ENCODE results near the gene TIMM17A.
"Not testable (repeated sequence)": the region's sequence is repeated elsewhere in the genome, so short reads cannot be mapped to it uniquely, and the experiment has no call there.

The TIMM17A gene

GRCh38 chr1:202014915-202015661, 59.8 kb downstream of the TIMM17A start:
- no peak for TF ChIP-seq JUND (IDR thresholded peaks at IDR 0.05; ENCODE audit: low read depth)
- in situ Hi-C loops (cut with HindIII; ENCODE audit: low pct_unique_long_range_greater_than_20kb, low sequenced_read_pairs) = no loop called here
- no peak for DNase-seq (ENCODE audit: low read depth in 1 of 2, low spot score in 1 of 2)

GRCh38 chr1:202015662-202015937, 60.3 kb downstream of the TIMM17A start:
- TF ChIP-seq JUND (IDR thresholded peaks at IDR 0.05; ENCODE audit: low read depth) = no peak
- in situ Hi-C loops (cut with HindIII; ENCODE audit: low pct_unique_long_range_greater_than_20kb, low sequenced_read_pairs) = no loop called here
- DNase-seq (ENCODE audit: low read depth in 1 of 2, low spot score in 1 of 2) = no peak

- DNase-seq (ENCODE audit: low read depth in 1 of 2, low spot score in 1 of 2) = no peak
- in situ Hi-C loops (cut with HindIII; ENCODE audit: low pct_unique_long_range_greater_than_20kb, low sequenced_read_pairs) = no loop called here
- no peak for TF ChIP-seq JUND (IDR thresholded peaks at IDR 0.05; ENCODE audit: low read depth)
These were observed 60.9 kb downstream of the TIMM17A start for GRCh38 chr1:202016022-202016810.

GRCh38 chr1:202016811-202017748, 61.8 kb downstream of the TIMM17A start:
- in situ Hi-C loops (cut with HindIII; ENCODE audit: low pct_unique_long_range_greater_than_20kb, low sequenced_read_pairs) = no loop called here
- DNase-seq (ENCODE audit: low read depth in 1 of 2, low spot score in 1 of 2) = no peak
- TF ChIP-seq JUND (IDR thresholded peaks at IDR 0.05; ENCODE audit: low read depth) = no peak

- in situ Hi-C loops (cut with HindIII; ENCODE audit: low pct_unique_long_range_greater_than_20kb, low sequenced_read_pairs) = no loop called here
- peak in 1 of 2 experiments; percentile 69 for DNase-seq (ENCODE audit: low read depth in 1 of 2, low spot score in 1 of 2)
- no peak for TF ChIP-seq JUND (IDR thresholded peaks at IDR 0.05; ENCODE audit: low read depth)
These were observed 62.6 kb downstream of the TIMM17A start for GRCh38 chr1:202017749-202018467.

GRCh38 chr1:202018468-202019234, 63.3 kb downstream of the TIMM17A start:
- TF ChIP-seq JUND (IDR thresholded peaks at IDR 0.05; ENCODE audit: low read depth) = peak; percentile 88
- DNase-seq (ENCODE audit: low read depth in 1 of 2, low spot score in 1 of 2) = peak; percentile 74 to 98
- in situ Hi-C loops (cut with HindIII; ENCODE audit: low pct_unique_long_range_greater_than_20kb, low sequenced_read_pairs) = no loop called here

GRCh38 chr1:202019235-202019558, 63.9 kb downstream of the TIMM17A start:
- in situ Hi-C loops (cut with HindIII; ENCODE audit: low pct_unique_long_range_greater_than_20kb, low sequenced_read_pairs); DNase-seq (ENCODE audit: low read depth in 1 of 2, low spot score in 1 of 2): not testable (repeated sequence)
